GM12878 (cell line): ENCODE measurements around the gene HHAT.

Experiments used
- CBX5 ChIP-seq: sonication (generic); IDR thresholded peaks from 2 replicates; pipeline ENCODE4 v1.6.1; 2016; ENCODE audit warnings: low read depth, moderate library complexity, mild to moderate bottlenecking, inconsistent platforms
- CHD1 ChIP-seq: IDR thresholded peaks from 2 replicates; pipeline ENCODE4 v1.6.1; 2012; ENCODE audit warnings: low read depth, low read length, improper control_type of control experiment
- CTCF ChIP-seq, 3 experiments: IDR thresholded peaks in 2 of 3; conservative IDR thresholded peaks in 1 of 3; 2 replicates each; pipeline ENCODE4 v1.5.1; 2011; ENCODE audit warnings: low read depth in 3 of 3, low read length in 3 of 3, mild to moderate bottlenecking in 3 of 3, control low read depth in 2 of 3, moderate library complexity in 2 of 3, inconsistent platforms in 1 of 3, mixed read lengths in 1 of 3; ENCODE audit not compliant: control insufficient read depth in 2 of 3, insufficient read depth in 1 of 3; ENCODE audit errors: extremely low read depth in 1 of 3
- EP300 ChIP-seq, 2 experiments: fragments of 150-350 bp in 1 of 2; IDR thresholded peaks; 2 replicates each; pipeline ENCODE4 v1.6.1; 2011 to 2012; ENCODE audit warnings: low read depth in 2 of 2, low read length in 2 of 2, borderline replicate concordance in 1 of 2, improper control_type of control experiment in 1 of 2, inconsistent platforms in 1 of 2; ENCODE audit not compliant: control insufficient read depth in 1 of 2
- FOS ChIP-seq: IDR thresholded peaks from 3 replicates; pipeline ENCODE4 v1.6.1; 2011; ENCODE audit warnings: borderline replicate concordance; ENCODE audit not compliant: insufficient read length; ENCODE audit errors: extremely low read depth
- HDAC6 ChIP-seq: fragments of 200-600 bp; sonication (generic); IDR thresholded peaks from one replicate; pipeline ENCODE4 v1.8.0; 2017; ENCODE audit warnings: antibody characterized with exemption; ENCODE audit not compliant: unreplicated experiment
- POLR2A ChIP-seq: IDR thresholded peaks from 2 replicates; pipeline ENCODE4 v1.6.1; 2011; ENCODE audit warnings: low read depth, mild to moderate bottlenecking, low read length
- POLR2AphosphoS5 ChIP-seq: IDR thresholded peaks from 2 replicates; pipeline ENCODE4 v1.6.1; 2011; ENCODE audit warnings: mild to moderate bottlenecking, low read length, inconsistent platforms
- RAD21 ChIP-seq: IDR thresholded peaks from 2 replicates; pipeline ENCODE4 v1.6.1; 2011; ENCODE audit warnings: mild to moderate bottlenecking, low read depth, low read length, moderate library complexity; ENCODE audit not compliant: insufficient read depth
- TAF1 ChIP-seq: IDR thresholded peaks from 2 replicates; pipeline ENCODE4 v1.6.1; 2011; ENCODE audit warnings: mild to moderate bottlenecking, low read depth, low read length, borderline replicate concordance
- USF2 ChIP-seq: IDR thresholded peaks from 2 replicates; pipeline ENCODE4 v1.6.1; 2011; ENCODE audit warnings: low read depth, low read length, improper control_type of control experiment, borderline replicate concordance

- TF ChIP-seq CTCF (IDR thresholded peaks at IDR 0.05 in 2 of 3, conservative IDR thresholded peaks at IDR 0.05 in 1 of 3; ENCODE audit: control insufficient read depth in 2 of 3, extremely low read depth in 1 of 3, insufficient read depth in 1 of 3, low read depth in 3 of 3, low read length in 3 of 3) (no peak), TAF1 (no peak), RAD21 (no peak), HDAC6 (no peak), USF2 (no peak), POLR2A (no peak), CBX5 (no peak), FOS (no peak), POLR2AphosphoS5 (no peak), EP300 (IDR thresholded peaks at IDR 0.05; ENCODE audit: borderline replicate concordance in 1 of 2, control insufficient read depth in 1 of 2, low read depth in 2 of 2, low read length in 2 of 2) (no peak), CHD1 (no peak)
These were observed 223.2 kb downstream of the HHAT start for GRCh38 chr1:210551899-210552298.
